GM18861 (cell line): ENCODE data around the gene TMPRSS4.

ENCODE experiments used
- ATAC-seq: cut with Tn5 transposase; IDR thresholded peaks from one replicate; pipeline ENCODE4 v1.9.1; 2021; ENCODE audit not compliant: unreplicated experiment

The TMPRSS4 gene

GRCh38 chr11:118132385-118133151, 55.7 kb downstream of the TMPRSS4 start:
- no peak for ATAC-seq

DNA sequence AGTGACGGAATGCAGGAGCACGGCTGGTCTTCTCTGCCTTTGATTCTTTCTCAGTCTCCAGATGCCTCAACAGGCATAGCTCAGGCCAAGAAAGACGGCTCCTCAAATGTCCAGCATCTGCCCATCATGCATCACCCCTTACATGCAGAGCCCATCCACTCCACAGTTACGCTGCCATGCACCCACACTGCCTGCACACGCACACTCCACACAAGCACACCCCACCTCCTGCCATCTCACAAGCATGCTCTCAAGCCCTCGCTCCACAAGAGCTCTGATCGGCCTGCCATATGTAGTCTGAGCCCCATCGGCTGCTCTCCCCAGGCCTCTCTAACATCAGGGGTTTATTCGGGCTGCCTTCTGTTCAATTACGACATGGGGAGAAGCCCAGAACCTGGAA, 56.9 kb downstream of the TMPRSS4 start:
- no peak for ATAC-seq

DNA sequence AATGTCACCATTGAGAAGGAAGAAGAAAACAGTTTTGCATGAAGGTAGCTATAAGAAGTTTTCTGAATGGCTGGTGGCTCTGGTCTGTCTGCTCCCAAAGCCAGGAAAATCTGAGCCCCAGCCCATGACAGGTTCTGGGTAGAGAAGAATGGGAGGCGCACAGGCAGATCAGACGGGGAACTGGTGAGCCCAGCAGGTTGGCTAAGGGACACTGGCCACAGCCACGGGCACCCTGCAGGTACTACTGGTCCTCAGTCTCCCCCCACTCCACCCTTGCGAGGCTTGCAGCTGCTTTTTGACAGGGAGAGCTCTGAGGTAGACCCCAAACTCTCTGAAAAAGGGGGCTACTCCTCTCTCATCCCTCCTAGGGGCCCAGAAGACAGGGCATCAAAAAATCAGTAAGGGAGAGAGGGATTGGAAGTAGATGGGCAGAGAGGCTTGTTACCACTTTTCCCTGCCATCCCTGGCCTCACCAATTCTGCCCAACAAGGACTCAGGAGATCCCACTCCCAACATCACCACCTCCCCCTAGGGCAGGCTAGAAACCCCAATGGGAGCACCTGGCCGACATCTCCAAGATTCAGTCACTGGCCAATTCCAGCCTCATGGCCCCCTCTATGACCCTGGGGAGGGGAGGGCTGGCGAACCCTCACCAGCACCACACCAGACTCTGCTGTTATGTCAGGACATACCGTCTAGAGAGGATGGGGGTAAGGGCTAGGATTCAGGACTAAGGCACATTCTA, 58.3 kb downstream of the TMPRSS4 start:
- no peak for ATAC-seq

DNA sequence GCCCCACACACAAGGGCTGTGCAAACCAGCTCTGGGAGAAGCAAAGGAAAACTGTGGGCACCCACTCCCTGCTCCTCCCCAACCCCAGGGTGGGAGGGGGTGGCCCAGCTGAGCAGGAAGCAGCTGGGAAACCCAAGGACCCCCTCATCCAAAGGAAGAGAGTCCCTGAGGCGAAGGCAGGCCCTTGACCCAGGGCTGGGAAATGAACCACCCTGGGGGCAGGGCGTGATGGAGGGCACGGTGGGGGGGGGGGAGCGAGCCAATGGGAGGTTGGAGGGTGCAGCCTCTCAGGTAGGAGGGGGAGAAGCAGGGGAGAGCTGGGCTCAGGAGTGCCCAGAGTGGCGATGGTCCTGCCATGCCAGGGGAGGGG, 58.9 kb downstream of the TMPRSS4 start:
- ATAC-seq, result no peak

GRCh38 chr11:118136341-118136740, 59.5 kb downstream of the TMPRSS4 start:
- ATAC-seq, result no peak

DNA sequence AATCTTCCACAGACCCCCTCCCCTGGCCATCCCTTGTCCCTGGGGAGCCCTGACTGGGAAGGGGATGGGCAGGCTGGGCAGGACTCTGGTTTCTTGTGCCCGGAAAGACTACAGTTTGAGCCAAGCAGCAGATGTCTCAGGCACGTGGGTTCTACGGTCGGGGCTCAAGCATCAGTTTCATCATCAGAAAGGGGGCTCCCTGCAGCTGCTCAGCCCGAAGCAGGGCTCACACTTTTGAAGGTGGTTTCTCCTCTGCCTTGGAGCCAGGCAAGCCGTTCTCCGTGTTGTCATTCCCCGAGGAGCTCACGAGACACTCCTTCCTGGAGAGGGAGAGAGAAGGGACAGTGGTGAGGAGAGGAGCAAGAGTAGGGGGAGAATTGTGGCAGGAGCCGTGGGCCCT, 59.9 kb downstream of the TMPRSS4 start:
- ATAC-seq, result no peak

DNA sequence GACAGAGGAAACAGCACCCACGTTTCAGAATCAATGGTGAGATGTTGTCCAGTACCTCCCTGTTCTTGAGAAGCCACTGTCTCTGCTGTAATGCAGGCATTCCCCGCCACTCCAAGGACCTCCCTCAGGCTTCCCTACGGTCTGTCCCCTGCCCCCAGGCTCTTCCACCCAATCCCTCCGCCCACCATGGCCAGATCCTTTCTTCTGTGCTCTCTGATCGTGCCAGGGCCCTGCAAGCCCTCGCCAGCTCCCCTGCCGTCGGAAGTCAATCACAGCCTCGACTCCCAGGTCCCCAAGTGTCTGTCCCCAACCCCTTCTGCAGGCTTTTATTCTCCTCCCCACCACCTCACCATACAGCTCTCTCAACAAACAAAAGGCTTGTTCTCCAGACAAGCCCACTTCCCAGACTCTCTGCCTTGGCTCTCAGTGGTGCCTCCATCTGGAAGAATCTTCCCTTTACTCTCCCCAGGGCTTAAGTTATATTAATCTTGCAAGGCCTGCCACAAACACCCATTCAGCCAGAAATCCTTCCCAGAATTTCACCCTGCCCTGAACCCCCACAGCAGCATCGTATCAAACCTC, 62.1 kb downstream of the TMPRSS4 start:
- ATAC-seq, result no peak

GRCh38 chr11:118139578-118139977, 62.7 kb downstream of the TMPRSS4 start:
- ATAC-seq, result no peak

DNA sequence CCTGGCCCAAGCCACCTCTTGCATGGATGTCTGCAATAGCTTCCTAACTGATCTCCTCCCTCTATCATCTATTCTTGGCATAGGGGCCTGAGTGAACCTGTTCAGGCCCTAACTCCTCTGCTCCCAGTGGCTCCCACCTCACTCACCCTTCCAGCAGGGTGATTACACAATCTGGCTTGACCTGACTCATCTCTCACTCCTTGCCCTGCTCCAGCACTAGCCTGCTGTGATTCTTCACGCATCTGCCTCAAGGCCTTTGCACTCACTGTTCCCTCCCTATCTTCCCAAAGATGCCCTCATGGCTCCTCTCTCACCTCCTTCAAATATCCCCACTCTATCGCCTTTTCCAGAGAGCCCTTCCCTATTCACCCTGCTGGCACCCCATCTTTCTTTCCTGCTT, 65.2 kb downstream of the TMPRSS4 start:
- ATAC-seq, result no peak

GRCh38 chr11:118142809-118143208, 65.9 kb downstream of the TMPRSS4 start:
- ATAC-seq, result no peak

GRCh38 chr11:118143661-118144185, 66.8 kb downstream of the TMPRSS4 start:
- ATAC-seq, result no peak

GRCh38 chr11:118144301-118145268, 67.7 kb downstream of the TMPRSS4 start:
- ATAC-seq, result no peak

GRCh38 chr11:118145285-118146227, 68.7 kb downstream of the TMPRSS4 start:
- ATAC-seq, result peak; percentile 69

- ATAC-seq, result no peak
Measured at GRCh38 chr11:118146554-118146953, 69.7 kb downstream of the TMPRSS4 start.

DNA sequence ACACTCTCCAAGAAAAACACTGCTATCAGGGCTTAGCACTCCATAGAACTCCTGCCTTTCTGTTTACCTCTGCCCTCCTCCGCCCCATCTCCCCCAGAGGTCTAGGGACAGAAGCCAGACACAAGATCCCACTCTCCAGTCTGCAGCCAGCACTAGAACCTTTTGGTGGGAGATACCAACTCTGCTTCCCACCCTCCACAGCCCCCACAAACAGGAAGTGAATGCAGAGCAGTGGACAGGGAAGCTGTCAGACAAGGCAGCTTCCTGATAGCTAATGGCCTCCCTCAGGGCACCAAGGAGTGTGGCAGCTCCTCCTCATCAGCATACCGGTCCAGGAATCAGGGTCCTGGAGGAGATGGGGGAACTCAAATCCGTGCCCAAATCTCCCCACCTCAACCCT, 70.6 kb downstream of the TMPRSS4 start:
- no peak for ATAC-seq

GRCh38 chr11:118148240-118148639, 71.4 kb downstream of the TMPRSS4 start:
- no peak for ATAC-seq

GRCh38 chr11:118148856-118149255, 72.0 kb downstream of the TMPRSS4 start:
- ATAC-seq, result no peak

- no peak for ATAC-seq
Measured at GRCh38 chr11:118149493-118149892, 72.6 kb downstream of the TMPRSS4 start.

GRCh38 chr11:118151431-118151830, 74.6 kb downstream of the TMPRSS4 start:
- ATAC-seq, result no peak
